ENCODE data around the gene DNMT3A.

The DNMT3A gene

DNA sequence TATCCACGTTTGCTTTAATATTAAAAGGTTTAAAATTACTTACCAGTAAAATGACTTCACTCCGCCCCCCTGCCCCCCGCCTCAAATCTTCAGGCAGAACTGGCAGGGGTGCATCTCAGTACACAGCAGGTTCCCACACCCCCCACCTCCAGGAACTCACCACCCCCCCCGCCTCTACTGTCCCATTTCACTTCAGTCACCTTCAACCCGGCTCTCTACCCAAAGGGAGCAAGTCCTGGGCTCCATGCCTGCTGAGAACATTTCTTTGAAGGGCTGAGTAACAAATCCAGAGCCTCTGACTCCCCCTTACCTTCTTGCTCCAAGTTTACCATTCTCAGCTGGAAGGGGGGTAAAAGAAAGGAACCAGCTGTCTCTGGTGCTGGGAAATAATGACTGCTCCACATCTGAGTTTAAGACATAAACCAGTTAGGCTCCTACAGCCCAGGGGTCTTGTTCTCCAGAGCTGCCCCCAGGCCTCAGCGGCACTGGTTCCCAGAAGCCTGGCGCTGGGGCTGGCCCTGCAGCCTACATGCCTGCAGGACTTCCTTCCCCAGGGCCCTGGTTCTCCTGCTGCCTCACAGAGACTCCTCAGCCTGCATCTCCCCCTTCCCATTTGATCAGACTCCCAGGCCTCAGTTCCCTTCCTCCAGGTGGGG is 42.8 kb downstream of the DNMT3A start:
- TF ChIP-seq, protein P1, sequence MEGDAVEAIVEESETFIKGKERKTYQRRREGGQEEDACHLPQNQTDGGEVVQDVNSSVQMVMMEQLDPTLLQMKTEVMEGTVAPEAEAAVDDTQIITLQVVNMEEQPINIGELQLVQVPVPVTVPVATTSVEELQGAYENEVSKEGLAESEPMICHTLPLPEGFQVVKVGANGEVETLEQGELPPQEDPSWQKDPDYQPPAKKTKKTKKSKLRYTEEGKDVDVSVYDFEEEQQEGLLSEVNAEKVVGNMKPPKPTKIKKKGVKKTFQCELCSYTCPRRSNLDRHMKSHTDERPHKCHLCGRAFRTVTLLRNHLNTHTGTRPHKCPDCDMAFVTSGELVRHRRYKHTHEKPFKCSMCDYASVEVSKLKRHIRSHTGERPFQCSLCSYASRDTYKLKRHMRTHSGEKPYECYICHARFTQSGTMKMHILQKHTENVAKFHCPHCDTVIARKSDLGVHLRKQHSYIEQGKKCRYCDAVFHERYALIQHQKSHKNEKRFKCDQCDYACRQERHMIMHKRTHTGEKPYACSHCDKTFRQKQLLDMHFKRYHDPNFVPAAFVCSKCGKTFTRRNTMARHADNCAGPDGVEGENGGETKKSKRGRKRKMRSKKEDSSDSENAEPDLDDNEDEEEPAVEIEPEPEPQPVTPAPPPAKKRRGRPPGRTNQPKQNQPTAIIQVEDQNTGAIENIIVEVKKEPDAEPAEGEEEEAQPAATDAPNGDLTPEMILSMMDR (IDR thresholded peaks at IDR 0.05; ENCODE audit: low read depth, low read length): no peak
- DNase-seq (ENCODE audit: extremely low read depth, low read depth): no peak

DNA sequence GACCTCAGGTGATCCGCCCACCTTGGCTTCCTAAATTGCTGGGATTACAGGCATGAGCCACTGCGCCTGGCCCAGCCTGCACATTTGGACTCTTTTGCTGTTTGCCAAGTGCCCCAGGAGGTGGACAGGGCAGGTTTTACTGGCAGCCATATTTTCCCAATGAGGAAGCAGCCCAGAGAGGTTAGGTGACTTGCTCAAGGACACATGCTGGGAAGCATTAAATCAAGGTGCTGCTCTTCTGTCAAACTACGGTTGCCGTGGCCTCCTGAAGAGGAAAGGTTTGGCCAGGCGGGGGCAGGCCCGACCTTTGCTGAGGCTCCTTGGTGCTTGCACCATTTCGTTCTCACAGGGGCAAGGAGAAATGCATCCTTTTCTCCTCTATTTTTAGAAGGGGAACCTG is 44.0 kb downstream of the DNMT3A start:
- DNase-seq (ENCODE audit: extremely low read depth, low read depth): no peak

DNA sequence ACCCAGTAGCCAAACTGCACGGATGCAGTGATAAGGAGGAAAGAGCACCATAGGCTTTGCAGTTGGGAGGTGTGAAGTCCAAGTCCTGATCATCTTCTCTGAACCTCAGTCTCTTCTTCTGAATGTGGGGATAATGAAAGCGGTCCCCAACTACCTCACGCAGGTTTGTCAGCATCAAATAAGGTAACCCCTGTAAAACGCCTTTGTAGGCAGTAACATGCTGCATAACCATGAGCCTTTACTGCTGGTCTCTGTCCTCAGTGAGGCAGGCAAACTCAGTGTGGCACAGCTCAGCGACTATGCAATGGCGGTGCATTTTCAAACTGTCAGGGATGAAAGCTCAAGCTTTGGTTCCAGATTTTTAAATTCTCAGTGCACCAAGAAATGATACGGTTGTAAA is 46.1 kb downstream of the DNMT3A start:
- TF ChIP-seq, protein P1 (IDR thresholded peaks at IDR 0.05; ENCODE audit: low read depth, low read length): no peak
- DNase-seq (ENCODE audit: extremely low read depth, low read depth): no peak

More for the DNA sequence above, 44.0 kb downstream of the DNMT3A start:
- TF ChIP-seq, protein P1 (IDR thresholded peaks at IDR 0.05; ENCODE audit: low read depth, low read length): no peak

DNA sequence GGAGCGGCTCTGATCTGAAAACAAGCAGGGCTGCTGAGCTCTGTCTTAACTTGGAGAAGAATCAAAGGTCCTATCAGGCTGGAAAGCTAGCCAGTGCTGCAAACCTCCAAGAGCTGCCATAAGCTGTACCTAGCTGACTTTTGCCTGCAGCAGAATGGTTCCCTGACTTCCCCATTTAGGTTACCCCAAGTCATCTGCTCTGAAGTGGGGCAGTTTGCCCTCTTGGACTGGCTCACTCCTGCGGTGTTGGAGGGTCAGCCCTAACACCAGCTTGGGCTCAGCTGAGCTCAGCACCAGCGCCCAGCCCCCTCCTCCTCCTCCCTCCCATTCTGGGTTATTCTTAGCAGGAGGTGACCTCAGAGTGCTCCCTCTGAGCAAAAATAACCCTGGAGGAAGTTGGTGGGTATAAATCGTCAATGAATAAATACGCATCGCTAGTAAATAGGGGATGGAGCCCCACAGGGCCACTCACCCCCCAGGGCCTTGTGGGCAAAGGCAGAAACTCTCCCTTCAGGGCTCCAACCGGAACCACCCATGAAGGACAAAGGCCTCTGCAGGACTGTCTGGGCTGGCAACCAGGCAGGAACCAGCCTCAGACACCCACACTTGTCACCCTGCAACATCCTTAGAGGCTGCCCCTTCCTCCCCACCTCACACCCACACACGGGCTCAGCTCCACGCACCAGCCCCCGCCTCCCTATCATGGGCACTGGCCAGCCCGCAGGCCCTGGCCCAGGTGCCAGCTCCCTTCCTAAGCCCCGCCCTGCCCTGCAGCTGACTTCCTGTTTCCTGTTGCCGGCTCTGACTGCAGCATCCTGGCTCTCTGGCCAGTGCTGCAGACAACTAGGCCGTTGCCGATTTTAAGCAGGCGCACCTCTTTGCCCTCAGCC is 46.9 kb downstream of the DNMT3A start:
- TF ChIP-seq, protein P1 (IDR thresholded peaks at IDR 0.05; ENCODE audit: low read depth, low read length): no peak
- DNase-seq (ENCODE audit: extremely low read depth, low read depth): no peak

DNA sequence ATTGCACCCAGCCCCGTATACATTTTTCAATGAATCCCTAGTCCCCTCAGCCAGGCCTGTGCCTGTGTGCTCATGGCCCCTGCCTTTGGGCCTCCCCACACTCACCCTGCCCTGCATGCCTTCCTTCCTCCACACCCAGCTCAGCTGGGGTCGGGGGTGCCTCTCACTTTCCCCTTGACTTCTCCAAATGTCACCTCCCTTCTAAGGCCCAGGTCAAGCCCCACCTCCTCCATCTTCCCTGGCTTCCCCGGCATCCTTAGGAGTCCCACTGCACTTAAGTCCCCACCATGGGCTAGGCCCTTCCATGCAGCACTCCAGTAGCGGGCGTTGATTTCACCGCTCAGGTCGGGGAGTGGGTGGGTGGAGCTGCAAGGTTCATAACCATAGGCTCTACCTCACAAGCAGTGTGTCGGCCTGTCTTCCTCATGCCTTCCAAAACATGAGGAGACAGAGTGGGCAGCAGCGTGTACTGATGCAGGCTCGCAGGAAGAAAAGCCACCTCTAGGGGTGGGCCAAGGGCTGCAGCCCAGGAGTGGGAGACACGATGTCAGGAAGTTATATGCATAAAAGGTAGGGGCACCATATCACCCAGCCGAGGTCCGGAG is 47.7 kb downstream of the DNMT3A start:
- DNase-seq (ENCODE audit: extremely low read depth, low read depth): no peak
- TF ChIP-seq, protein P1 (IDR thresholded peaks at IDR 0.05; ENCODE audit: low read depth, low read length): no peak

DNA sequence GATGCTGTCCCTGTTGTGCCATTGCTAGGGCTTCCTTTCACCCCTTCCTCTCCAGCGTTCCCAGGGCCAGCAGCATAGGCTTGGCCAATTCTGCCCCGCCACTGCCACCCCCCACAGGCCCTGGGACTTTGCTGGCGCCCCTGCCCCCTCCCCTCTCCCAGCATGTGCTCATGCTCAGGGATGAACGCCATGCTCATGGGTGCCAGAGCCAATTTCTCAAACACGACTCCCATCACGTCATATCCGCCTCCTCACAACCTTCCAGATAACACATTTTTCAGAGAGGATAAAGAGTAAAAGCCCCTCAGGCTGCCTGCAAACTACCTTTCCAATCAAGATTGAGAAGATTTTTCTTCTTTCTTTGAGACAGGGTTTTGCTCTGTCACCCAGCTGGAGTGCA is 48.6 kb downstream of the DNMT3A start:
- no peak for DNase-seq (ENCODE audit: extremely low read depth, low read depth)
- TF ChIP-seq, protein P1 (IDR thresholded peaks at IDR 0.05; ENCODE audit: low read depth, low read length): no peak

DNA sequence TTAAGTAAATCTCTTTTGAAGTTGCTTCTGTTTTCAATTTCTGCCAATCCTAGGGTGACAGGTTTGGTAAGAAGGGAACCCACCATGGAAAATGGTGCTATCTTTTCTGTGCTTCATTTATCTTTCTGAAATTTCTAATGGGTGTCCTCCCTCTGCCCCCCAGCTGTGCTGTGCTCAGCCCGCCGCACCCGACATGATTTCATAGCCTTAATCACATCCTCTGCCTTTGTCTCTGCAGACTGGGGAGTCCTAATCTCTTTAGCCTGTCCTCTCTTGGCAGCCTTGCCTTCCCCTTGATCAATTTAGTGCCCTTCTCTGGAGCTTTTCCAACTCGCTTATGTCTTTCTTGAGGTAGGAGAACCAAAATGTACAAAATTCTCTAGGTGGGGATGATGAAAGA is 49.3 kb downstream of the DNMT3A start:
- TF ChIP-seq, protein P1 (IDR thresholded peaks at IDR 0.05; ENCODE audit: low read depth, low read length): no peak
- no peak for DNase-seq (ENCODE audit: extremely low read depth, low read depth)

Data from AG09319 (cell line).